NCI-H2196 (cell line): Measurements from ENCODE around the gene DLG5.
A peak's percentile ranks its signal among the peaks of the same experiment; 100 is the strongest.

Experiments
- DNase-seq: peaks from one replicate; lab custom pipeline; 2025; ENCODE audit not compliant: unreplicated experiment; lab: John Stamatoyannopoulos, UW

The DLG5 gene

GRCh38 chr10:77911535-77912123 lies 14.9 kb downstream of the DLG5 start:
- no peak for DNase-seq

GRCh38 chr10:77910524-77911145 lies 15.9 kb downstream of the DLG5 start:
- no peak for DNase-seq

- no peak for DNase-seq
Measured at GRCh38 chr10:77909749-77910375, 16.7 kb downstream of the DLG5 start.

- DNase-seq = no peak
Measured at GRCh38 chr10:77909021-77909748, 17.4 kb downstream of the DLG5 start.

- no peak for DNase-seq
Measured at GRCh38 chr10:77907900-77908717, 18.4 kb downstream of the DLG5 start.

GRCh38 chr10:77907462-77907861 lies 19.1 kb downstream of the DLG5 start:
- DNase-seq = no peak

GRCh38 chr10:77906951-77907421 lies 19.6 kb downstream of the DLG5 start:
- no peak for DNase-seq

- DNase-seq = no peak
Measured at GRCh38 chr10:77905781-77906180, 20.8 kb downstream of the DLG5 start.

- DNase-seq = peak; percentile 40
Measured at GRCh38 chr10:77905086-77905748, 21.3 kb downstream of the DLG5 start.

GRCh38 chr10:77904100-77904840 lies 22.3 kb downstream of the DLG5 start:
- DNase-seq = no peak

GRCh38 chr10:77902159-77902558 lies 24.4 kb downstream of the DLG5 start:
- DNase-seq = no peak

- DNase-seq = no peak
Measured at GRCh38 chr10:77901743-77902142, 24.8 kb downstream of the DLG5 start.

- DNase-seq = no peak
Measured at GRCh38 chr10:77899690-77900089, 26.9 kb downstream of the DLG5 start.

- DNase-seq = peak; percentile 33
Measured at GRCh38 chr10:77899080-77899477, 27.5 kb downstream of the DLG5 start.

GRCh38 chr10:77898323-77899079 lies 28.1 kb downstream of the DLG5 start:
- peak; percentile 88 for DNase-seq

- no peak for DNase-seq
Measured at GRCh38 chr10:77896058-77896457, 30.5 kb downstream of the DLG5 start.

- no peak for DNase-seq
Measured at GRCh38 chr10:77894058-77894457, 32.5 kb downstream of the DLG5 start.

- DNase-seq = no peak
Measured at GRCh38 chr10:77893386-77893785, 33.2 kb downstream of the DLG5 start.

GRCh38 chr10:77892761-77893160 lies 33.8 kb downstream of the DLG5 start:
- no peak for DNase-seq
